HepG2 (cell line): ENCODE measurements around the gene FRMPD3.

ENCODE experiments used
- CREB1 ChIP-seq, 2 experiments: fragments of 450-650 bp in 1 of 2; IDR thresholded peaks; 2 replicates each; pipeline ENCODE4 v1.6.1; 2016 to 2017; ENCODE audit warnings: control low read depth in 1 of 2, mild to moderate bottlenecking in 1 of 2, missing compliant biosample characterization in 1 of 2, missing genetic modification characterization in 1 of 2
- ESRRA ChIP-seq: sonication (generic); formaldehyde crosslinking; IDR thresholded peaks from 2 replicates; pipeline ENCODE4 v1.5.1; 2020; ENCODE audit warnings: mild to moderate bottlenecking, low read depth, missing genetic modification reagents
- EZH2 ChIP-seq: conservative IDR thresholded peaks from 2 replicates; pipeline ENCODE4 v1.6.1; 2012; ENCODE audit warnings: mild to moderate bottlenecking, low read depth, low read length, moderate library complexity
- IKZF4 ChIP-seq: sonication (generic); formaldehyde crosslinking; IDR thresholded peaks from 2 replicates; pipeline ENCODE4 v1.5.1; 2020; ENCODE audit warnings: borderline replicate concordance, mild to moderate bottlenecking, low read depth, missing genetic modification reagents; ENCODE audit errors: not compliant biosample characterization
- JUNB ChIP-seq: sonication (generic); formaldehyde crosslinking; IDR thresholded peaks from 2 replicates; pipeline ENCODE4 v1.8.0; 2022; ENCODE audit warnings: missing genetic modification reagents, mild to moderate bottlenecking, borderline replicate concordance
- MXI1 ChIP-seq: IDR thresholded peaks from 3 replicates; pipeline ENCODE4 v1.6.1; 2012; ENCODE audit warnings: low read depth, low read length, inconsistent platforms, borderline replicate concordance
- ZNF282 ChIP-seq: fragments of 450-650 bp; IDR thresholded peaks from 2 replicates; pipeline ENCODE4 v1.6.1; 2018; ENCODE audit not compliant: partially characterized antibody
- ZNF335 ChIP-seq: sonication (generic); formaldehyde crosslinking; IDR thresholded peaks from 2 replicates; pipeline ENCODE4 v1.4.0; 2020; ENCODE audit warnings: missing genetic modification reagents
- ZNF547 ChIP-seq: sonication (generic); formaldehyde crosslinking; IDR thresholded peaks from 2 replicates; pipeline ENCODE4 v1.5.1; 2020; ENCODE audit warnings: mild to moderate bottlenecking, missing genetic modification reagents
- ZNF660 ChIP-seq: sonication (generic); formaldehyde crosslinking; IDR thresholded peaks from 2 replicates; pipeline ENCODE4 v1.5.1; 2020; ENCODE audit warnings: mild to moderate bottlenecking, low read depth, missing genetic modification reagents, borderline replicate concordance
- TF ChIP-seq, protein P1 (sequence below): sonication (generic); formaldehyde crosslinking; IDR thresholded peaks from 2 replicates; pipeline ENCODE4 v1.5.0; 2020; ENCODE audit warnings: mild to moderate bottlenecking, missing genetic modification reagents, moderate library complexity
- TF ChIP-seq, protein P2 (sequence below): sonication (generic); formaldehyde crosslinking; conservative IDR thresholded peaks from 2 replicates; pipeline ENCODE4 v1.4.0; 2020; ENCODE audit warnings: missing genetic modification reagents

DNA sequence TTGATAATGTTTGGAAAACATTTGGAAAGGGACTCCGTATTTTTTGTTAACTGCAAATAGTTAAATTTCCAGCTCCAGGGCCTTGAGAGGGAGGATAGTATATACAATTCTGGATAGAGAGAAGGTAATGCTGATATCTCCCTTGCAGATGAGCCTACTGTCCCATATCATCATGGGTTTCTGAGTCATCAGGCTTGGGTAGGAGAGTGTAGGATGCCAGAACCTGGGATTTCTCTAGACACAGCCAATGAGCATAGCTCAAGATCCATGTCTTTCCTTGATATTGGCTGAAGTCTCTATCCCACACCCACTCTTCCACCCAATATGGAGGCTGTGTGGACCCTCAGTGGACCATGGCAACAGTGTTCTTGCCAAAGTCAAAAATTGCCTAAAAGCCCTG, 7.8 kb downstream of the FRMPD3 start:
- TF ChIP-seq, protein P1, sequence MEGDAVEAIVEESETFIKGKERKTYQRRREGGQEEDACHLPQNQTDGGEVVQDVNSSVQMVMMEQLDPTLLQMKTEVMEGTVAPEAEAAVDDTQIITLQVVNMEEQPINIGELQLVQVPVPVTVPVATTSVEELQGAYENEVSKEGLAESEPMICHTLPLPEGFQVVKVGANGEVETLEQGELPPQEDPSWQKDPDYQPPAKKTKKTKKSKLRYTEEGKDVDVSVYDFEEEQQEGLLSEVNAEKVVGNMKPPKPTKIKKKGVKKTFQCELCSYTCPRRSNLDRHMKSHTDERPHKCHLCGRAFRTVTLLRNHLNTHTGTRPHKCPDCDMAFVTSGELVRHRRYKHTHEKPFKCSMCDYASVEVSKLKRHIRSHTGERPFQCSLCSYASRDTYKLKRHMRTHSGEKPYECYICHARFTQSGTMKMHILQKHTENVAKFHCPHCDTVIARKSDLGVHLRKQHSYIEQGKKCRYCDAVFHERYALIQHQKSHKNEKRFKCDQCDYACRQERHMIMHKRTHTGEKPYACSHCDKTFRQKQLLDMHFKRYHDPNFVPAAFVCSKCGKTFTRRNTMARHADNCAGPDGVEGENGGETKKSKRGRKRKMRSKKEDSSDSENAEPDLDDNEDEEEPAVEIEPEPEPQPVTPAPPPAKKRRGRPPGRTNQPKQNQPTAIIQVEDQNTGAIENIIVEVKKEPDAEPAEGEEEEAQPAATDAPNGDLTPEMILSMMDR = no peak
- TF ChIP-seq CREB1 (IDR thresholded peaks at IDR 0.05) (no peak), CREB1 (CRISPR knock-in tag; IDR thresholded peaks at IDR 0.05) (no peak), MXI1 (no peak), JUNB (no peak), ZNF660 (CRISPR knock-in tag) (no peak), ZNF282 (no peak), IKZF4 (CRISPR knock-in tag) (no peak), ZNF547 (CRISPR knock-in tag) (no peak), ZNF335 (CRISPR knock-in tag) (no peak), ESRRA (CRISPR knock-in tag) (no peak), EZH2 (no peak)
- TF ChIP-seq, protein P2, sequence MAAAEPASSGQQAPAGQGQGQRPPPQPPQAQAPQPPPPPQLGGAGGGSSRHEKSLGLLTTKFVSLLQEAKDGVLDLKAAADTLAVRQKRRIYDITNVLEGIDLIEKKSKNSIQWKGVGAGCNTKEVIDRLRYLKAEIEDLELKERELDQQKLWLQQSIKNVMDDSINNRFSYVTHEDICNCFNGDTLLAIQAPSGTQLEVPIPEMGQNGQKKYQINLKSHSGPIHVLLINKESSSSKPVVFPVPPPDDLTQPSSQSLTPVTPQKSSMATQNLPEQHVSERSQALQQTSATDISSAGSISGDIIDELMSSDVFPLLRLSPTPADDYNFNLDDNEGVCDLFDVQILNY (CRISPR knock-in tag) = no peak
